GM19328 (cell line): Measurements from ENCODE around the gene SRP14.
"Not testable (repeated sequence)": the region's sequence is repeated elsewhere in the genome, so short reads cannot be mapped to it uniquely, and the experiment has no call there.

Experiments used
- ATAC-seq: cut with Tn5 transposase; IDR thresholded peaks from one replicate; pipeline ENCODE4 v1.9.1; 2021; ENCODE audit warnings: mild to moderate bottlenecking, moderate library complexity; ENCODE audit not compliant: unreplicated experiment

Gene SRP14, protein sequence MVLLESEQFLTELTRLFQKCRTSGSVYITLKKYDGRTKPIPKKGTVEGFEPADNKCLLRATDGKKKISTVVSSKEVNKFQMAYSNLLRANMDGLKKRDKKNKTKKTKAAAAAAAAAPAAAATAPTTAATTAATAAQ

DNA sequence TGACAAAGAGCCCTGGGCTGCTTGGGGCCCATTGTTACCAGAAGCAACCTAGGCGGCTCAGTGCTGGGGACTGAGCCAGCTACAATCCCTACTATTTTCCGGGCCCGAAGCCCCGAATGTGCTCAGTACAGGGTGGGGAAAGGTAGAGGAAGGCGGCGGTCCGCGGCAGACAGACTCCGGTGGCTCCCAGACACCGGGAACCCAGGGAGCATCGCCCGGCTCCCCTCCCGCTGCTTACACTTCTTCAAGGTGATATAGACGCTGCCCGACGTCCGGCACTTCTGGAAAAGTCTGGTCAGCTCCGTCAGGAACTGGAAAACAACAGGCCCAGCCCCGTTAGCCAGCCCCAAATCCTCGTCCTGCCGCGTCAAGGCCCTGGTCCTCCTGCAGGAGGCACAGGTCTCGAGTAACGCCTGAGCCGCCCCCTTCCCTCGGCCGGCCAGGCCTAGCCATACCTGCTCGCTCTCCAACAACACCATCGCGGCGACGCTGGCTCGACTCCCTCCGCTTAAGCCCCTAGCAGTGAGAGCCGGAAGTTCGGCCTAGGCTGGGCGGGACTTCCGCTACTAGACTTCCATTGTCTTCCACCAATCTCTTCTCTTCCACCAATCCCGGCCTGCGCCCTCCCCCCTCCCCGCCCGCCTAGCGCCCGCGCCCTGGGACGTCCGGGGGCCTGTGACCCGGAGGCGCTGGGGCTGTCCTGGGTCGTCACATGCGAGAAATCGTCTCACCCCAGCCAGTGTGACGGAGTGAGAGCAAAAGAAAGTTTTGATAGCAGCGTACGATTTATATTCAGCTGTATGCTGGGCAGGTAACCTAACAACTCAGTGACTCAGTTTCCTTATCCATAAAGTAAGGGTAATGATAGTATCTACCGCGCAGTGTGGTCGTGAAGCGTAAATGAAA lies at the start of gene SRP14:
SRP14 (minus strand) TSS at position 544 of the 906 bp plus-strand sequence; CDS start at position 479, 65 bp downstream.
- ATAC-seq, result peak; percentile 85

DNA sequence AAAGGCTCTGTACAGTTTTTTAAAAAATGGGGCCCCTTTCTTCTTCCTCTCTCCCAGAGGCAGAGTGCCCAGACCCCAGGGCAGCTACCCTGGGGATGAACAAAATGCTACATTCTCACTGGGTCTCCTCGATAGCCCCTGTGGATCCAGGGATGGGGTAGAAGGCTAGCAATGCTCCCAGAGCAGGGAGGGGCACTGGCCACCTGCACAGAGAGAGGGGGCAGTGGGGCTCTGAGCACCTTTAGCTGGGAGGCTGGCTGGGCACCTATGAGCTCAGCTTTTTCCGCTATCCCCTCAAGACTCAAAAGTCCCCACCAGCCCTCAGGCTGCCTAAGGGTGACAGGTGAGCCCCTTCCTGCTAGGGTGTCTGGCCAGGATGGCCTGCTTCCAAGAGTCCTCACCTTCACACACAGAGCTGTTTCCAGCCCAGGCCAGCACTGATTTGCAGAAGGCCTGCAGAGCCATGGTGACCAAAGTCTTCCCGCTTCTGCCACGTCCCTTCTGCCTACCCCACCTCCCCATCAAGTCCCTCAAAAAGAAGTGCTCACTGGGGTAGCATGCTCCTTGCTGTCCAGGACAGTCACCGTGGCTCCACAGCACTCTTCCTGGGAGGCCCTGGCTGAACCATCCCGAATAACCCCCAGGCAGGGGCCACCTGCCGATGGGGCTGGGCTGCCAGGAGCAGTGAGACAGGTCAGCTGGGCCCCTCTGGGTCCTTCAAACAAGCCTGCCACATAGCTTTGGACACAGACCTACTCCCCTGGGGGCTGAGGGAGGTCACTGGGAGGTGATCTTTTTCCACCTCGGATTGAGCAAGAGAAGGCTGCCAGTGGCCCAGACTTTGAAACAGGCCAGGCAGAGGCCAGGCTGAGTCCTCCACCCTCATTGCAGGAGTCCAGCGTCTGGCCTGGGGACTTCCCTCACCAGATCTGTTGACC lies 49.3 kb upstream of the SRP14 start:
- ATAC-seq, result no peak

DNA sequence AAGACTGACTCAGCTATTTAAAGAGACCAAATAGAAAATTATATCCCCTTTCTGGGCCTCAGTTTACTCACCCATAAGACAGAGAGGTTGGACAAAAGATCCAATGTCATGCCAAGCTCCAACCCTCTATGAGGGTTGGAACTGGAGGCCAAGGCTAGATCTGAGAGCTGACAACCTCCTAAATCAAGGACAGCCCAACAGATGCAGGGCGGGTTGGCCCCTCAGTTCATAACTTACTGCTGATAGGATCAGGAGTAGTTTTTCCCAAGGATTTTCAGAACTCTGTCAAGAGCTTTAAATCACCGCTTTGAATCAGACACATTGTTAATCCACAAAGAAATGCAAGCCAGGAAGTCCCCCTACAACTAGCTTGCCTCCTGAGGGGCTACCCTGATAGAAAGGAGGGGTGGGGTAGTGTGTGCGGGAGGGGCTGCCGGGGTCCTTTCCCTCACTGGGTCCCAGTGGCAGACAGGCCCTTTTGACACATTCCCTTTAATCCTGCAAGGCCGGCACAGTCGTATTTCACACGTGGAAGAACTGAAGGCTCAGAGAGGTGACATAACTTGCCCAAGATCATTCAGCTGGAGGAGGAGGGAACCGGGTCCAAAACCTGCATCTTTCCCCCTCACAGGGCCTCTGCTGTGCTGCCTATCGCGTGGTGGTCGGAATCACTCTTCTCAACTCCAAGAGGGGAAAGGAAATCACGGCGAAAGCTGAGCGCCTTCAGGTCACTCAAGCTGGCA lies 48.3 kb upstream of the SRP14 start:
- ATAC-seq, result no peak

DNA sequence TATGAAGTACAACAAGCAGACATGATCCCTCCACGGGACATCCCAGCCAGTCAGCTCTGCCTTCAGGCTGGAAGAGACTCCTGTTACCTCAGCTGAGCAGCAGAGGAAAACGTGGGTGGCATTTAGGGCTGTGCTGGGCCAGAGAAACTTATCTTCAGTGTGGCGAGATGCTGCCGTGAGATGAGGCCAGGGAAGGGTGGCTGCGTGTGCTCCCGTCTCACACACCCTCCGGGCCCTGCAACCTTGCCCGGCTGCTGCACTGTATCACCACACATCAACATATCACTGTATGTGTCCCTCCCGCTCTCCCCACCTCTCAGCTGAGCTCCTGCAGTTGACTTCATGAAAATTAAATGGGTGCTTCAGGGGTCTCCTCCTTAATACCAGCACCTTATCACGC lies 46.3 kb upstream of the SRP14 start:
- no peak for ATAC-seq

DNA sequence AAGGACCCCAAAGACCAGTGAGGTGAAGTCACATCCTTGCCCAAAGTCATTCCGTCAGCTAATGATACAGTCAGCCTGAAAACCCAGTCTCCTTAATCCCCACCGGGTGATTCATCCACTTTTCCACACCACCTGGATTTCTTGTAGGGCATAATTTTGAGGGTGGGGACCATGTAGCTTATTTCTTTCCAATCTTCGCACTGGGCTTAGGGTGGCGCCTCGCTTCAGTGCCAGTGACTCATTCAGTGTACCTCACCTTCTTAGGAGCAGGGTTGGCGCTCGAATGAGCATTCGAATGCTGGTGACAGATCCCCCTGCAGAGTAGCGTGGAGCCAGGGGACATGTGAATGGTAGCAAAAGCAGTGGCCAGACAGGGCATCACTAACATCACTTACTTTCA lies 45.7 kb upstream of the SRP14 start:
- no peak for ATAC-seq

DNA sequence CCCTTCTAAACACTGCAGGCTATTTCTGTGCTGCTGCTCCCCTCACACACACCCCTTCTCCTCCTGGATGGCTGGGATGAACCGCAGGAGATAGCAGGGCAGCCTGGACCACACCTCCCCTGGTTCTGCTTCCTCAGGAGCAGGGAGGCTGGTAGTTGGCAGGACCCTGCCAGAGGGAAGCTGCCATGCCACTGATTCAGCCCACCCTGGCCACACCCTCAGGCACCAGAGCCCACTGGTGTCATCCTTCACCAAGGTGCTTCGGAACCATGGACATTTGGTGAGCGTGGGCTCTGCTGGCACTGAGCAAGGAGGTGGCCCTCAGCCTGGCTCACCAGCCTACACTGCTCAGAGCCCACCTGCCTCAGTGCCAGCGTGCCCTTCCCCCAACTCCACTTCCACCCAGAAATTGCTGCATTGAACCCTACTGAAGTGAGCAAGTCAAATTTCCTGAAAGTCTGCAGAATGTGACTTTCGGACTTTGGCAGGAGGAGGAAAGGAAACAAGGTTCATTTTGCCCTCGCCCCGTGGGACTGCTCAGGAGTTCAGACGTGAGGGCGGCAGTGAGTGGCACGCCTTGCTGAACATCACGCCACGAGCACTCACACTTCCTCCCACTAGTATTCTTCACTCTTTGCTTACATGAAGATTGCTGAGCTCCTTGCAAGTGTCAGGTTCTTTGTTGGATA lies 43.4 kb upstream of the SRP14 start:
- ATAC-seq, result no peak

DNA sequence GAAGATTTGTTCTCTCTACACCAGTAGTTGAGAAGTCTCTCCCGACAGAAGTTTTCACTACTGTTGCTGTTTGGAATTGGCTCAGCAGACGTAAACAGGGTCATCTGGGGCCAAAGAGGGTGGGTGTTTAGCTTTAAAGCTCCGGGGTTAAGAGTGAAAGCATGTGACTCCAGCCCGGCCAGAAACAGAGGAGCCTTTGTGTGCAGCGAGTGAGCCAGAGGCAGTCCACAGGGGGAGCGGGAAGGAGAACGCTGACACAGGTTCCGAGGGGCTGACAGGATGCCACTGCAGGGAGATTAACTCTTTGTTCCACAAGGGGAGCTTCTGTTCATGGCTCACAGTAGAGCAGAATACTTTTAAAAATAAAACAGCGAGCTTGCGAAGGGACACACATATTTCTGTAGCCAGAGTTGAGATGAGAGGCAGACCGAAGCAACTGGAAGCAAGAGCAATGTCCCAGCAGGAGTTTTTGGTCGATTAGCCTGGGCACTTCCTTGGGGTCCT lies 42.8 kb upstream of the SRP14 start:
- ATAC-seq, result no peak

DNA sequence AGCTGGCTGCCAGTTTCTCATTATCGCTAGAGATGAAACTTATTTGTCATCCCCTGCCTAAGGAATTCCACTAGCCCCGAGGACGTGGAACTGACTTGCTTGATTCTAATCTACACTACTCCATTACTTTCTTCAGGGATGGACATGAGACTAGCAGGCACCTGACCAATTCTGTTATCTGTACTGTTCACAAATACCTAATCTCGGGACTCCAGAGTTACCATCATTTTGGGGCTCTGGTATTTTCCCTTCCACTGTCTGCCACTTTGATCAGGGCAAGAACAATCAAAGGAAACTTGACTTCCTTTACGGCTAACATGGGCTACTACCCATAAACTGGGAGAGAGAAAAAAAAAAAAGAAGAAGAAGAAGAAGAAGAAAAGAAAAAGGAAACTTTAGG lies 41.9 kb upstream of the SRP14 start:
- no peak for ATAC-seq

DNA sequence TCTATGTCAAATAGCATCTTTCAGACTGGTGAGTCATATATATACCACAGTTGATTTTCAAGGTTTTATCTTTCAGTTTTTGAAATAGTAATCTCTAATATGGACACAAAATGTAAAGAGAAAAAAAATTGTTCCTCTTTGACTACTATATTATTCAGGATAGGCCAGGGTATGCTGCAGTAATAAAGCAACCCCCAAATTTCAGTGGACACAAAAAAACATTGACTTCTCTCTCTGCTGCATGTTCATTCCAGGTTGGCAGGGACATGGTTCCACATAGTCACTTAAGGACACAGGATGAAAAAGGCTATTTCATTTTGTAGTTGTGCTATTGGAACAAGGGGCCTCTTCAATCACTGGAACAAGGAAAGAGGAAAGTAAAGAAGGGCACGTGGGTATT lies 41.1 kb upstream of the SRP14 start:
- ATAC-seq, result no peak

DNA sequence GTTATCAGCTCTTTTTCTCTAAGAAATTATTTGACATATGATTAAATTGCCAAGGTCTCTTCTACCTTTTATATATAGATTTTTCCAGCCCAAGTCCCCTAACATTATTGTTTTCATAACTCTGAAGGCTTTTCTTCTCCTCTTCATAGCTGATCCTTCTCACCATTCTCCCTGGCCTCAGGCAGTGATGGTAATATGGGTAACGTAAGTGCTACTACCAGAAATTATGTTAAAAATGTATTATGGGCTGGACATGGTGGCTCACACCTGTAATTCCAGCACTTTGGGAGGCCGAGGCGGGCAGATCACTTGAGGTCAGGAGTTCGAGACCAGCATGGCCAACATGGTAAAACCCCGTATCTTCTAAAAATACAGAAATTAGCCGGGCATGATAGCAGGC lies 40.5 kb upstream of the SRP14 start:
- ATAC-seq, result no peak

DNA sequence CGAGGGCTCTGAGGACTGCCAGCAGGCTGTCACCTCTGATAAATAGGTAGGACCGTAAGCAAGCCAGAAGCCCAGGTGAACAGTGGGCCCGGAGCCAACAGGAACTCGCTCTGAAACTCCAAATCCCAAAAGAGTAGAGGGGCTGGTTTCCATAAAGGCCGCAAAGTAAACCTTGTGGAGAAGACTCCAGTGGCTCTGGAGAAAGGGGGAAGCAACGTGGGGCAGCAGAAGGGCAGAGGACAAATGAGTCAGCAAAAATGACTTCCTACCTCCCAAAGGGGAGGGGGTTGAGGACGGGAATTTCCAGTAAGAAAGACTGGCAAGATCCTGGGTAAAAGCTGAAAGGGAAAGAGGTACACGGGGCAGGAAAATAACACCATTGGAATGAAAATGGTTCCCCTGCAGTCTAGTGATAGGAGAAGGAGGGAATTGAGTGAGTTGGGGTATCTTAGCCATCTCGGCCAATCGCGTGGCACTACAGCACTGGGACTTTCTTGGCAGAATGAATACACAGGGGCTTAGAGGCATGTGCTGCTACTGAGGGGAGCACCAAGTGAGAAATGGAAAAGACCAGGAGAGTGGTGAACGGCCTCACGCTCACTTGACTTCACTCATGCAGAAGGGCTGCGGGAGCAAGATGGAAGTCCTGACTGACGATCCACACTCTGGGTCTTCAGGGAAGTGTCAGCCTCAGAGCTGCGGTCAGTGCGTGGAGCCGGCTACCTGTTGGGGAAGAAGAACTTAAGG lies 36.5 kb upstream of the SRP14 start:
- no peak for ATAC-seq

DNA sequence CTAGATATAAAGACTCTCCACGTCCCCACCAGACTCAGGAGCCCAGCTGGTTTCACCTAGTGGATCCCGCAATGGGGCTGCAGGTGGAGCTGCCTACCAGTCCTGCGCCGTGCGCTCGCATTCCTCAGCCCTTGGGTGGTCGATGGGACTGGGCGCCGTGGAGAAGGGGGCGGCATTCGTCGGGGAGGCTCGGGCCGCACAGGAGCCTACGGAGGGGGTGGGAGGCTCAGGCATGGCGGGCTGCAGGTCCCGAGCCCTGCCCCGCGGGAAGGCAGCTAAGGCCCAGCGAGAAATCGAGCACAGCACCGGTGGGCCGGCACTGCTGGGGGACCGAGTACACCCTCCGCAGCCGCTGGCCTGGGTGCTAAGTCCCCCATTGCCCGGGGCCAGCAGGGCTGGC lies 35.7 kb upstream of the SRP14 start:
- not testable (repeated sequence) for ATAC-seq

DNA sequence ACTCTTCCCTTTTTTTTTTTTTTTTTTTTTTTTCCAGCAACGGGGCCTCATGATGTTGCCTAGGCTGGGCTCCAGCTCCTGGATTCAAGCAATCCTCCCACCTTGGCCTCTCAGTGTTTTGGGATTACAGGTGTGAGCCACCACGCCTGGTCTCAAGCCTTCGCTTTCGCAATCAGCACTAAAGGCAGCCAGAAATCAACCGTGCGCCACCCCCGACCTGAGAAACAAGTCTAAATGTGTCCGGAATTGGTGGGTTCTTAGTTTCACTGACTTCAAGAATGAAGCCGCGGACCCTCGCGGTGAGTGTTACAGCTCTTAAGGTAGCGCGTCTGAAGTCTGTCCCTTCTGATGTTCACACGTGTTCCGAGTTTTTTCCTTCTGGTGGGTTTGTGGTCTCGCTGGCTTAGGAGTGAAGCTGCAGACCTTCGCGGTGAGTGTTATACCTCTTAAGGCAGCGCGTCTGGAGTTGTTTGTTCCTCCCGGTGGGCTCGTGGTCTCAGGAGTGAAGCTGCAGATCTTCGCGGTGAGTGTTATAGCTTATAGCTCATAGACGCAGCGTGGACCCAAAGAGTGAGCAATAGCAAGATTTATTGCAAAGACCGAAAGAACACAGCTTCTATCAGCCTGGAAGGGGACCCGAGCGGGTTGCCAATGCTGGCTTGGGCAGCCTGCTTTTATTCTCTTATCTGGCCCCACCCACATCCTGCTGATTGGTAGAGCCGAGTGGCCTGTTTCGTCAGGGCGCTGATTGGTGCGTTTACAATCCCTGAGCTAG lies 34.9 kb upstream of the SRP14 start:
- ATAC-seq, result not testable (repeated sequence)

DNA sequence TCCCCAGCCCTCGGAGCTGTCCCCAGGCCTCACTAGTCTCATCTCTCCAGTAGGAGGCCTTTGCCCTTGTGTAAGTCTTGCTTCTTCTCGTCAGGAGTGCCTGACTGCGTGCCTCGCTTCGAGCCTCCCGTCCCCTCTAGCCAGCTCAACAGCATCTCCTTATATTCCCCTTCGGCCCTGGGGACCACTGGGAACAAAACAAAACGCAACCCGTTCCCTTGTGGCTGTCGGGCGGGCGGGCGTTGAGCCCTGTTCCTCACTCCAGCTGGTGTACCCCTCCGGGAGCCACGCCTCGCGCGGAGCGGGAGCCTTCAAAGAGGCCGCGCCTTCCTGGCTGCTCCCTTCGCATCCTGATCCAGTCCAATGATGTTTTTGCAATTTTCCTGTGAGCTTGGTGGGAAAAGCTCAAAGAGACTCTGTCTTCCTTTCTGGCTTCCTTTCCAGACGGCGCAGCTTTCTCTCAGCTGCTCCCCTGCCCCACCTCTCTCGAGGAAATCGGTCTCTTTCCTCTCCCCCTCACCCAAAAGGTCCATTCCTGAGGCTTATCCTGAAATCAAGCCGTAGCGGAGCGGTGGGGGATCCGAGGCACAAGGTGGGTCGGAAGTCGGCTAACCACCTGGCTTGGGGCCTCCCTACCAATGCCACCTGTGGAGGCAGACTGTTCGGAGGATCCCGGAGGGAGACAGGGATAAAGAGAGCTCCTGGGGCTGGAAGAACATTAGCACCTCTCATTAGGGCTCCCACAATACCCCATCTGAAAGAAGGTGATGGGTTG lies 33.4 kb upstream of the SRP14 start:
- no peak for ATAC-seq

DNA sequence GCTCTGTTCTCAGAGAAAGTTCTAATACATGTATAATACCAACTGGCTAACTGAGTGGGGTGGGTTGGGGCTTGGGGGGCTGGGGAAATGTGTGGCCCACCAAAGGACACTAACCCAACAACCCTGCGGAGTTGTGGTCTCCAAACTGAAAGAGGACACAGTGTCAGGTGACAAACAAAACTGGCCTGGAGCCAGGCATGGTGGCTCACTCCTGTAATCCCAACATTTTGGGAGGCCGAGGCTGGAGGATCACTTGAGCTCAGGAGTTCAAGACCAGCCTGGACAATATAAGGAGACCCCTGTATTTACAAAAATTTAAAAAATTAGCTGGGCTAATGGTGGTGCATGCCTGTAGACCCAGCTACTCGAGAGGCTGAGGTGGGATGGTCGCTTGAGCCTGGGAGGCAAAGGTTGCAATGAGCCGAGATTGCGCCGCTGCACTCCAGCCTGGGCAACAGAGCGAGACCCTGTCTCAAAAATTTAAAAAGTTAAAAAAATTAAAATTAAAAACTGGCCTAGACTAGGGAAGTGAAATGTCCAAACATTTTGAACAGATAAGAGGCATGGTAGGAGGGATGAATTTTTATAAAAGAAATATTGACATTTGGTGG lies 31.7 kb upstream of the SRP14 start:
- ATAC-seq, result no peak

DNA sequence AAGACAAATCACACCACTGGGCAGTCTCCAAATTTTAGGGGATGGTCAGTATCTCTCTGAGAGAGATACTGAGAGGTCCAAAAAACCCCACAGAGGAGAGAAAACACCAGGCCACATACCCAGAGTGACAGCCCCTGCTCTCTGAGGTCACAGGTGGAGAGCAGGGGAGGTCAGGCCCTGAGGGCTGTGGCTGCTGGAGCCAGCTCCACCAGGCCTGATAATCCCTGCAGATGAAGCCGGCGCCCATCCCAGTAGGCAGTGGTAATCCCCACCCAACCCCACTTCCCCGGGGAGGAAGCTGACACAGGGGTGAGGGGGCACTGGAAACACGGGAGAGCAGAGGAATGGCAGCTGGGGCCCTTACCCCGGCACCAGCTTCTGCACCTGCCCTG lies 31.2 kb upstream of the SRP14 start:
- ATAC-seq, result no peak
